Right lobe of liver (tissue), 6 donors: ENCODE data around the gene IL1RL2. TPM values are rescaled to one million over a fixed set of nuclear protein-coding genes. Genes with fewer than 3 reads are reported as not detected.

Experiments used
- ATAC-seq, 4 donors: fragments of 200-7000 bp; cut with Tn5 transposase; one replicate each; pipeline ENCODE4 v1.9.1; 2020; ENCODE audit warnings: mild to moderate bottlenecking in 4 of 4, moderate library complexity in 4 of 4
- DNase-seq, 3 donors: peaks; one replicate each; pipeline ENCODE4 v3.0.0-alpha.2; 2020
- H3K27ac ChIP-seq, 3 donors: fragments of 200-600 bp; one replicate each; pipeline ENCODE4 v1.8.0; 2022
- H3K27me3 ChIP-seq, 2 donors: fragments of 200-600 bp; one replicate each; pipeline ENCODE4 v1.8.0; 2022
- H3K36me3 ChIP-seq, 4 donors: fragments of 200-600 bp; sonication (generic) in 1 of 4; one replicate each; pipeline versions ENCODE4 v1.5.1 to v1.8.0; 2017 to 2022; ENCODE audit warnings: control low read depth in 1 of 4
- H3K4me1 ChIP-seq, 4 donors: fragments of 200-600 bp; sonication (generic) in 1 of 4; one replicate each; pipeline versions ENCODE4 v1.5.1 to v1.8.0; 2017 to 2022; ENCODE audit warnings: control low read depth in 1 of 4
- H3K4me3 ChIP-seq, 3 donors: fragments of 200-600 bp; one replicate each; pipeline ENCODE4 v1.8.0; 2022
- H3K9me3 ChIP-seq, 4 donors: fragments of 200-600 bp; sonication (generic) in 1 of 4; one replicate each; pipeline versions ENCODE4 v1.5.1 to v1.8.0; 2017 to 2022; ENCODE audit warnings: control low read depth in 1 of 4
- CTCF ChIP-seq, 4 donors: fragments of 200-600 bp in 3 of 4; fragments of 450-650 bp in 1 of 4; IDR thresholded peaks; one replicate each; pipeline versions ENCODE4 v1.5.1 to v1.8.0; 2016 to 2022; ENCODE audit warnings: antibody characterized with exemption in 4 of 4, mild to moderate bottlenecking in 2 of 4
- POLR2A ChIP-seq: fragments of 450-650 bp; IDR thresholded peaks from one replicate; pipeline ENCODE4 v1.6.1; 2017; ENCODE audit warnings: antibody characterized with exemption, mild to moderate bottlenecking
- WGBS: methylation state at CpG from one replicate; pipeline ENCODE4 v1.1.6; 2018; ENCODE audit warnings: low coverage, low lambda C conversion rate; ENCODE audit not compliant: insufficient coverage; ENCODE audit errors: missing lambda C conversion rate; 5-methylcytosine and 5-hydroxymethylcytosine counted together
- intact Hi-C, 2 donors: fragments of 100-400 bp; cut with DNase I; formaldehyde crosslinking; loops; one replicate each; pipeline versions ENCODE4 v1.11.2 to v1.14.1; 2022
- total RNA-seq, 6 experiments: library from RNA; depleted of rRNA in 2 of 6; stranded (reverse); fragments of >200 nt in 2 of 6; fragmentation: NEBNext Ultra II Directional in 3 of 6; extraction: Animal tissue kit (Norgen Biotek cat#: 25700) in 3 of 6; gene quantifications; one replicate each; pipeline versions ENCODE4 v1.1.0 to v1.2.4, GENCODE V29; 2016 to 2023
- donor health status: DM: no; HTN: yes; CAD: no.
- donor health status: DM: no; HTN: no; CAD: no.
- donor health status: DM: no; HTN: no; CAD: no.
- donor health status: DM: no; HTN: yes; CAD: no.
- donor health status: DM: no; HTN: yes; CAD: no.

The IL1RL2 gene
- total RNA-seq, 6 experiments from 2014 or later: 1.2 to 3.1 (median 2.3) TPM

DNA sequence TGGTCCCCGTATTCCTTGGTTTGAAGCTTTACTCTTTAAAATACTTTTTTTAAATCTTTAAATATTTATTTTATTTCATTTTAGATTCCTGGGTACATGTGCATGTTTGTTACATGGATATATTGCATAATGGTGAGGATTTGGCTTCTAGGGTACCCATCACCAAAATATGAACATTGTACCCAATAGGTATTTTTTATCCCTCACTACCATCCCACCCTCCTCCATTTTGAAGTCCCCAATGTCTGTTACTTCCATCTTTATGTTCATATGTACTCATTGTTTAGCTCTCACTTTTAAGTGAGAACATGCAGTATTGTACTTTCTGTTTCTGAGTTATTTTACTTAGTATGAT lies 65.0 kb downstream of the IL1RL2 start:
- Histone ChIP-seq H3K36me3 (no peaks in the 10 kb centered on the region), H3K4me3 (no peak overlapping the region), H3K4me1 (peaks cover 0 to 10% (median 0%) of the 10 kb centered on the region in 4 donors), H3K9me3 (no peaks in the 10 kb centered on the region), H3K27me3 (no peaks in the 10 kb centered on the region), H3K27ac (no peak overlapping the region)
- intact Hi-C loops: no loop called here
- no peak for TF ChIP-seq POLR2A
- no peak for TF ChIP-seq CTCF (IDR thresholded peaks at IDR 0.05)
- ATAC-seq: no peak
- WGBS: 8% methylated on average over 1 of the region's 1 CpG
- DNase-seq: no peak

- H3K27ac ChIP-seq: no peak overlapping the region
- no peaks in the 10 kb centered on the region for H3K27me3 ChIP-seq
- no peak for ATAC-seq
- no peaks in the 10 kb centered on the region for H3K36me3 ChIP-seq
- H3K9me3 ChIP-seq: no peaks in the 10 kb centered on the region
- peaks cover 0 to 10% (median 0%) of the 10 kb centered on the region in 4 donors for H3K4me1 ChIP-seq
- WGBS: 94% methylated on average over 2 of the region's 2 CpGs
- TF ChIP-seq POLR2A: no peak
- no peak for TF ChIP-seq CTCF (IDR thresholded peaks at IDR 0.05)
- intact Hi-C loops: no loop called here
- H3K4me3 ChIP-seq: no peak overlapping the region
- DNase-seq: no peak
These were observed 65.4 kb downstream of the IL1RL2 start for GRCh38 chr2:102252236-102252635.

- Histone ChIP-seq H3K27ac (no peak overlapping the region), H3K27me3 (no peaks in the 10 kb centered on the region), H3K4me1 (peaks cover 0 to 10% (median 0%) of the 10 kb centered on the region in 4 donors), H3K9me3 (no peaks in the 10 kb centered on the region), H3K36me3 (no peaks in the 10 kb centered on the region), H3K4me3 (no peak overlapping the region)
- DNase-seq (no peak), ATAC-seq (no peak)
- intact Hi-C loops: no loop called here
- 64% methylated on average over 1 of the region's 1 CpG for WGBS
- TF ChIP-seq POLR2A: no peak
- no peak for TF ChIP-seq CTCF (IDR thresholded peaks at IDR 0.05)
These were observed 66.4 kb downstream of the IL1RL2 start for GRCh38 chr2:102253140-102253752.

- Histone ChIP-seq H3K27ac (no peak overlapping the region), H3K4me1 (peaks cover 0 to 10% (median 0%) of the 10 kb centered on the region in 4 donors), H3K4me3 (no peak overlapping the region), H3K27me3 (no peaks in the 10 kb centered on the region), H3K36me3 (no peaks in the 10 kb centered on the region), H3K9me3 (no peaks in the 10 kb centered on the region)
- DNase-seq: no peak
- WGBS: 23% methylated on average over 2 of the region's 2 CpGs
- ATAC-seq: no peak
- TF ChIP-seq CTCF (IDR thresholded peaks at IDR 0.05) (peak in 3 of 4 donors; percentile 28 to 31 (median 30)), POLR2A (no peak)
- intact Hi-C loops: no loop called here
These were observed 66.9 kb downstream of the IL1RL2 start for GRCh38 chr2:102253753-102254150.

- ATAC-seq (peak in 2 of 4 donors; percentile 33 to 43), DNase-seq (no peak)
- H3K36me3 ChIP-seq: no peaks in the 10 kb centered on the region
- peak overlapping the region in 1 of 3 donors; percentile 19 for H3K4me3 ChIP-seq
- no peak overlapping the region for H3K27ac ChIP-seq
- H3K9me3 ChIP-seq: no peaks in the 10 kb centered on the region
- no peak for TF ChIP-seq POLR2A
- no peak for TF ChIP-seq CTCF (IDR thresholded peaks at IDR 0.05)
- H3K4me1 ChIP-seq: peaks cover 0 to 7% (median 0%) of the 10 kb centered on the region in 4 donors
- intact Hi-C loops: no loop called here
- no peaks in the 10 kb centered on the region for H3K27me3 ChIP-seq
These were observed 69.5 kb downstream of the IL1RL2 start for GRCh38 chr2:102256276-102256675.
